Smooth muscle cell (in vitro differentiated cells): Measurements from ENCODE around the gene DUSP9. TPM values are rescaled to one million over a fixed set of nuclear protein-coding genes. Genes with fewer than 3 reads are reported as not detected.

ENCODE experiments used
- DNase-seq: peaks from one replicate; lab custom pipeline; 2025; ENCODE audit not compliant: unreplicated experiment; lab: John Stamatoyannopoulos, UW
- H2AFZ ChIP-seq: fragments of 200-600 bp; sonication (generic); 2 replicates; pipeline ENCODE4 v1.6.0; 2016; ENCODE audit warnings: antibody characterized with exemption, low read depth, mild to moderate bottlenecking
- H3F3A ChIP-seq: fragments of 200-600 bp; sonication (generic); 2 replicates; pipeline ENCODE4 v1.6.0; 2017; ENCODE audit warnings: antibody characterized with exemption, low read depth
- H3K27ac ChIP-seq: fragments of 200-600 bp; sonication (generic); 2 replicates; pipeline ENCODE4 v1.5.1; 2016; ENCODE audit warnings: low read depth, mild to moderate bottlenecking
- H3K27me3 ChIP-seq: fragments of 200-600 bp; sonication (generic); 2 replicates; pipeline ENCODE4 v1.6.1; 2016; ENCODE audit warnings: low read depth, mild to moderate bottlenecking
- H3K36me3 ChIP-seq: fragments of 200-600 bp; sonication (generic); 2 replicates; pipeline ENCODE4 v1.5.1; 2016; ENCODE audit warnings: low read depth
- H3K4me1 ChIP-seq: fragments of 200-600 bp; sonication (generic); 2 replicates; pipeline ENCODE4 v1.5.1; 2016; ENCODE audit warnings: low read depth
- H3K4me2 ChIP-seq: fragments of 200-600 bp; sonication (generic); 2 replicates; pipeline ENCODE4 v1.6.0; 2016; ENCODE audit warnings: mild to moderate bottlenecking
- H3K4me3 ChIP-seq: fragments of 200-600 bp; sonication (generic); 2 replicates; pipeline ENCODE4 v1.5.1; 2016; ENCODE audit warnings: mild to moderate bottlenecking
- H3K79me2 ChIP-seq: fragments of 200-600 bp; sonication (generic); 2 replicates; pipeline ENCODE4 v1.6.0; 2016; ENCODE audit warnings: low read depth, mild to moderate bottlenecking
- H3K9ac ChIP-seq: fragments of 200-600 bp; sonication (generic); 2 replicates; pipeline ENCODE4 v1.6.0; 2016; ENCODE audit warnings: low read depth
- H3K9me3 ChIP-seq: fragments of 200-600 bp; sonication (generic); replicated peaks from 2 replicates; pipeline ENCODE4 v1.5.1; 2016; ENCODE audit warnings: low read depth
- H4K20me1 ChIP-seq: fragments of 200-600 bp; sonication (generic); 2 replicates; pipeline ENCODE4 v1.6.0; 2016; ENCODE audit warnings: low read depth
- WGBS: methylation state at CpG from one replicate; pipeline ENCODE4 v1.1.7; 2016; ENCODE audit warnings: low lambda C conversion rate; 5-methylcytosine and 5-hydroxymethylcytosine counted together
- polyA plus RNA-seq: library from polyadenylated mRNA; unstranded; fragments of >200 nt; fragmentation: Nextera tagmentation; extraction: Ambion mirVana; gene quantifications from 2 replicates; pipeline ENCODE4 v1.2.1, GENCODE V29; 2016
- total RNA-seq: library from RNA; depleted of rRNA; stranded (reverse); fragments of >200 nt; gene quantifications from 2 replicates; pipeline ENCODE4 v1.2.3, GENCODE V29; 2014
- TF ChIP-seq, protein P1 (sequence below): fragments of 200-600 bp; sonication (generic); IDR thresholded peaks from 2 replicates; pipeline ENCODE4 v1.5.1; 2017; ENCODE audit warnings: borderline replicate concordance, mild to moderate bottlenecking, antibody characterized with exemption; ENCODE audit not compliant: insufficient read depth, poor library complexity, severe bottlenecking

The DUSP9 gene
- total and polyA plus RNA-seq, 2 experiments from 2014 or later, result 3.0 to 11.3 TPM

- Histone ChIP-seq H3K4me2 (no peak overlapping the region), H3K27ac (no peak overlapping the region), H3K36me3 (no peaks in the 10 kb centered on the region), H3K9me3 (no peaks in the 10 kb centered on the region), H3K79me2 (no peaks in the 10 kb centered on the region), H3K9ac (no peak overlapping the region), H3K4me1 (no peaks in the 10 kb centered on the region), H2AFZ (no peak overlapping the region), H3F3A (no peaks in the 10 kb centered on the region), H3K4me3 (no peak overlapping the region), H3K27me3 (no peaks in the 10 kb centered on the region), H4K20me1 (no peaks in the 10 kb centered on the region)
- 87% methylated on average over 12 of the region's 15 CpGs for WGBS
- DNase-seq, result no peak
- TF ChIP-seq, protein P1, sequence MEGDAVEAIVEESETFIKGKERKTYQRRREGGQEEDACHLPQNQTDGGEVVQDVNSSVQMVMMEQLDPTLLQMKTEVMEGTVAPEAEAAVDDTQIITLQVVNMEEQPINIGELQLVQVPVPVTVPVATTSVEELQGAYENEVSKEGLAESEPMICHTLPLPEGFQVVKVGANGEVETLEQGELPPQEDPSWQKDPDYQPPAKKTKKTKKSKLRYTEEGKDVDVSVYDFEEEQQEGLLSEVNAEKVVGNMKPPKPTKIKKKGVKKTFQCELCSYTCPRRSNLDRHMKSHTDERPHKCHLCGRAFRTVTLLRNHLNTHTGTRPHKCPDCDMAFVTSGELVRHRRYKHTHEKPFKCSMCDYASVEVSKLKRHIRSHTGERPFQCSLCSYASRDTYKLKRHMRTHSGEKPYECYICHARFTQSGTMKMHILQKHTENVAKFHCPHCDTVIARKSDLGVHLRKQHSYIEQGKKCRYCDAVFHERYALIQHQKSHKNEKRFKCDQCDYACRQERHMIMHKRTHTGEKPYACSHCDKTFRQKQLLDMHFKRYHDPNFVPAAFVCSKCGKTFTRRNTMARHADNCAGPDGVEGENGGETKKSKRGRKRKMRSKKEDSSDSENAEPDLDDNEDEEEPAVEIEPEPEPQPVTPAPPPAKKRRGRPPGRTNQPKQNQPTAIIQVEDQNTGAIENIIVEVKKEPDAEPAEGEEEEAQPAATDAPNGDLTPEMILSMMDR, result no peak
Observed at GRCh38 chrX:153624196-153625091, 22.6 kb upstream of the DUSP9 start.

DNA sequence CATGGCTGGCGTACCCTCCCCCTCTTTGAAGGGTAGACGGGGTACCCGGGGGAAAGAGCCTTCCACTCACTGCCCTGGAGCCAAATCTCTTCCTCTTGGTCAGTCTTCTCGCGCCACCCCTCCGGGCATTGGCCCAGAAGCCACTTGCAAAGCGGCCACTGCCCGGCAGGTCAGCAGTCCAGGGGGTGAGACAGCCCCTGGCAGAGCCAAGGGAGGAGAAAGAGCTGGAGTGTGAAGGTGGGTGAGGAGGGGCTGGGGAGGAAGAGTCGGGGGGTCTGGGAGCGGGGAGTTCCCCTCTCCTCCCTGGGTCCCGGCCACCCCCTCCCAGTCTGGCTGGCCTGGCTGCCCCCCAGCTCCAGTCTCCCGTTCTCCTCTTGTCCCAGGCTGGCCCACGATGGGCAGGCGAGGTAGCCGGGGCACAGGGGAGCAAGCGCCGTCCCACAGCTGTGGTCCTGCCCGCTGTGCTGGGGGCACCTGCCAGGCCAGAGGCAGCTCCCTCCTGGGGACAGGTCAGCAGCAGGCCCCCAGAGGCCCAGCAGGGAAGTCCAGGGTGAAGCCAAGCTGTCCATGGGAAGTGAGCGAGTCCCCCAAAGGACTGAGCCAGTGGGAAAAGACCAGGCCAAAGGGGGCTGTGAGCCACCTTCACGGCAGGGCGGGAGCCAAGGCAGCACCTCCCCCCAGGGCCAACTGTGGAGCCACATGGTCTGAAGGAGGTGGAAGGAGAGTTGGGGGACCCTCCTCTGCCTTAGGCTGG lies 21.6 kb upstream of the DUSP9 start:
- TF ChIP-seq, protein P1, result no peak
- no peaks in the 10 kb centered on the region for H3K36me3 ChIP-seq
- H3K4me3 ChIP-seq, result no peak overlapping the region
- no peaks in the 10 kb centered on the region for H3K9me3 ChIP-seq
- DNase-seq, result no peak
- no peaks in the 10 kb centered on the region for H3K27me3 ChIP-seq
- no peak overlapping the region for H3K9ac ChIP-seq
- H3F3A ChIP-seq, result no peaks in the 10 kb centered on the region
- H3K79me2 ChIP-seq, result no peaks in the 10 kb centered on the region
- H2AFZ ChIP-seq, result no peak overlapping the region
- H3K4me1 ChIP-seq, result no peaks in the 10 kb centered on the region
- H4K20me1 ChIP-seq, result no peaks in the 10 kb centered on the region
- no peak overlapping the region for H3K4me2 ChIP-seq
- H3K27ac ChIP-seq, result no peak overlapping the region
- WGBS, result 88% methylated on average over 16 of the region's 21 CpGs

GRCh38 chrX:153626025-153626633 lies 20.9 kb upstream of the DUSP9 start:
- Histone ChIP-seq H3K27me3 (no peaks in the 10 kb centered on the region), H3K9me3 (no peaks in the 10 kb centered on the region), H3K4me1 (no peaks in the 10 kb centered on the region), H3K4me3 (no peak overlapping the region), H2AFZ (no peak overlapping the region), H3F3A (no peaks in the 10 kb centered on the region), H3K79me2 (no peaks in the 10 kb centered on the region), H3K4me2 (no peak overlapping the region), H3K9ac (no peak overlapping the region), H3K36me3 (no peaks in the 10 kb centered on the region), H4K20me1 (no peaks in the 10 kb centered on the region), H3K27ac (no peak overlapping the region)
- DNase-seq, result no peak
- TF ChIP-seq, protein P1, result no peak
- 62% methylated on average over 16 of the region's 16 CpGs for WGBS
